Adrenal gland (tissue), 5 donors: Measurements from ENCODE around the gene TRIM23.

Experiments used
- POLR2A ChIP-seq, 2 donors: fragments of 450-650 bp; IDR thresholded peaks; one replicate each; pipeline ENCODE4 v1.6.1; 2017; ENCODE audit warnings: antibody characterized with exemption in 2 of 2, mild to moderate bottlenecking in 2 of 2, moderate library complexity in 1 of 2
- TF ChIP-seq, protein P1 (sequence below), 6 experiments: fragments of 450-650 bp in 4 of 6; fragments of 200-600 bp in 2 of 6; sonication (generic) in 1 of 6; IDR thresholded peaks; 1 replicate in 5 of 6; 2 replicates in 1 of 6; pipeline versions ENCODE4 v1.5.1 to v1.8.0; 2016 to 2021; ENCODE audit warnings: antibody characterized with exemption in 6 of 6, mild to moderate bottlenecking in 2 of 6, moderate library complexity in 1 of 6
- donor health status: DM: no; HTN: no; CAD: no.

DNA sequence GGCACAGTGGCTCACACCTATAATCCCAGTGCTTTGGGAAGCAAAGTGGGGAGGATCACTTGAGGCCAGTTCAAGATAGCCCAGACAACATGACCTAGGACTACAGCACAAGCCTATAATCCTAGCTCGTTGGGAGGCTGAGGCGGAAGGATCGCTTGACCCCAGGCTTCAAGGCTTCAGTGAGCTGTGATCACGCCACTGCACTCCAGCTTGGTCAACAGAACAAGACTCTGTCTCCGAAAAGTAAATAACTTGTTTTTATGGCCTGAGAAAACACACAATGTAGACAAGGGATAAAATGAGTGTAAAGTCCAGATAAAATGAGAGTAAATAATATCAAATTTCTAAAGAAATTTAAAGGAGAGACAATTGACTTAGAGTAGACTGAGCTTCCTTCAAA lies 27.0 kb upstream of the TRIM23 start:
- TF ChIP-seq, protein P1, sequence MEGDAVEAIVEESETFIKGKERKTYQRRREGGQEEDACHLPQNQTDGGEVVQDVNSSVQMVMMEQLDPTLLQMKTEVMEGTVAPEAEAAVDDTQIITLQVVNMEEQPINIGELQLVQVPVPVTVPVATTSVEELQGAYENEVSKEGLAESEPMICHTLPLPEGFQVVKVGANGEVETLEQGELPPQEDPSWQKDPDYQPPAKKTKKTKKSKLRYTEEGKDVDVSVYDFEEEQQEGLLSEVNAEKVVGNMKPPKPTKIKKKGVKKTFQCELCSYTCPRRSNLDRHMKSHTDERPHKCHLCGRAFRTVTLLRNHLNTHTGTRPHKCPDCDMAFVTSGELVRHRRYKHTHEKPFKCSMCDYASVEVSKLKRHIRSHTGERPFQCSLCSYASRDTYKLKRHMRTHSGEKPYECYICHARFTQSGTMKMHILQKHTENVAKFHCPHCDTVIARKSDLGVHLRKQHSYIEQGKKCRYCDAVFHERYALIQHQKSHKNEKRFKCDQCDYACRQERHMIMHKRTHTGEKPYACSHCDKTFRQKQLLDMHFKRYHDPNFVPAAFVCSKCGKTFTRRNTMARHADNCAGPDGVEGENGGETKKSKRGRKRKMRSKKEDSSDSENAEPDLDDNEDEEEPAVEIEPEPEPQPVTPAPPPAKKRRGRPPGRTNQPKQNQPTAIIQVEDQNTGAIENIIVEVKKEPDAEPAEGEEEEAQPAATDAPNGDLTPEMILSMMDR (IDR thresholded peaks at IDR 0.05), result no peak
- no peak for TF ChIP-seq POLR2A (IDR thresholded peaks at IDR 0.05)
